ENCODE data around the gene SALL1.
A peak's percentile ranks its signal among the peaks of the same experiment; 100 is the strongest.

The SALL1 gene

DNA sequence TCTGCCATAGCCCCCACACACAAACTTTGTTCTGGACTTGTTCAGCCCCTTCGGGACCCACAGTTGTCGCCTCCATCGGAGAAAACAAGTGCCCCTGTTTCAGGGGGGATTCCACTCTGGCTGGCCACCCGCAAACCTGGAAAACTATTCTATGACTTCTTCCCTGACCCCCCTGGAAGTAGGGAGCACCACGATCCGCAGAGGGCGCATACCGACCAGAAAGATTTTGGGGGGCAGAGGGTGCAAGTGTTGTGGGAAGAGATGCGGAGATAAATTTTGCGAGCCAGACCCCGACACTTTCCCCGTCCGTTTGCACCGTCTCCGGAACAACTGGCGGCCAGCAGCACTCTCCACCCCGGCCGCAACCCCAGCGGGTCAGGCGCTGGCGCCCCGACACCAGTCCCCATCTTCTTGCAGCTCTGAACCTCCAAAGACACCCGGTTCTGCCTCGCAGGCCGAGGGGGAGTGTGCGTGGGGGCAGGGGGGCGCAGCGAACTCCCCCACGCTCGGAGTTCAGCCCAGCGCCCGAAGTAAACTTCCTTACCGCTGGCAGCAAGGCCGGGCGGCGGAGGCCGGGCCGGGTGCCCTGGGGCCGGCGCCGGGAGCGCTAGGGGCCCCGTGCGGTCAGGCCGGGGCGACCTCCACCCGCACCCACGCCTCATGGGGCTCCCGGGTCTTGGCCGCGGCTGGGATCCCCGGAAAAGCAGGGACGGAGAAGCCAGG lies 744 bp downstream of the SALL1 start:
- H3K27ac ChIP-seq (ENCODE audit: low read length), result no peak overlapping the region
- peaks cover 0 to 3% of the 10 kb centered on the region in 2 donors for H3K9me3 ChIP-seq (ENCODE audit: control insufficient read depth in 2 of 2, low read length in 2 of 2)
- H3K27me3 ChIP-seq (ENCODE audit: control insufficient read depth in 1 of 2, insufficient read depth in 2 of 2, low read length in 2 of 2), result peaks cover 38 to 76% of the 10 kb centered on the region in 2 donors
- no peaks in the 10 kb centered on the region for H3K36me3 ChIP-seq (ENCODE audit: control insufficient read depth in 2 of 2, insufficient read depth in 2 of 2, low read length in 2 of 2)
- peaks cover 30% of the 10 kb centered on the region for H3K4me1 ChIP-seq (ENCODE audit: control insufficient read depth, insufficient read depth, low read length)
- no peak overlapping the region for H3K9ac ChIP-seq (ENCODE audit: low read length in 2 of 2)
- peak overlapping the region in 1 of 2 donors; percentile 58 for H3K4me3 ChIP-seq (ENCODE audit: low read length in 2 of 2)

GRCh38 chr16:51149721-51150164 lies 1.3 kb downstream of the SALL1 start:
- no peak overlapping the region for H3K4me3 ChIP-seq (ENCODE audit: low read length in 2 of 2)
- peaks cover 24% of the 10 kb centered on the region for H3K4me1 ChIP-seq (ENCODE audit: control insufficient read depth, insufficient read depth, low read length)
- peaks cover 32 to 70% of the 10 kb centered on the region in 2 donors for H3K27me3 ChIP-seq (ENCODE audit: control insufficient read depth in 1 of 2, insufficient read depth in 2 of 2, low read length in 2 of 2)
- no peak overlapping the region for H3K9ac ChIP-seq (ENCODE audit: low read length in 2 of 2)
- no peaks in the 10 kb centered on the region for H3K36me3 ChIP-seq (ENCODE audit: control insufficient read depth in 2 of 2, insufficient read depth in 2 of 2, low read length in 2 of 2)
- H3K27ac ChIP-seq (ENCODE audit: low read length), result no peak overlapping the region
- peaks cover 0 to 3% of the 10 kb centered on the region in 2 donors for H3K9me3 ChIP-seq (ENCODE audit: control insufficient read depth in 2 of 2, low read length in 2 of 2)

- no peak overlapping the region for H3K4me3 ChIP-seq (ENCODE audit: low read length in 2 of 2)
- no peak overlapping the region for H3K9ac ChIP-seq (ENCODE audit: low read length in 2 of 2)
- H3K36me3 ChIP-seq (ENCODE audit: control insufficient read depth in 2 of 2, insufficient read depth in 2 of 2, low read length in 2 of 2), result no peaks in the 10 kb centered on the region
- peaks cover 30 to 65% of the 10 kb centered on the region in 2 donors for H3K27me3 ChIP-seq (ENCODE audit: control insufficient read depth in 1 of 2, insufficient read depth in 2 of 2, low read length in 2 of 2)
- peaks cover 22% of the 10 kb centered on the region for H3K4me1 ChIP-seq (ENCODE audit: control insufficient read depth, insufficient read depth, low read length)
- H3K27ac ChIP-seq (ENCODE audit: low read length), result no peak overlapping the region
- H3K9me3 ChIP-seq (ENCODE audit: control insufficient read depth in 2 of 2, low read length in 2 of 2), result peaks cover 0 to 3% of the 10 kb centered on the region in 2 donors
Observed at GRCh38 chr16:51149251-51149661, 1.8 kb downstream of the SALL1 start.

GRCh38 chr16:51148678-51149228 lies 2.3 kb downstream of the SALL1 start:
- no peak overlapping the region for H3K4me3 ChIP-seq (ENCODE audit: low read length in 2 of 2)
- H3K27ac ChIP-seq (ENCODE audit: low read length), result no peak overlapping the region
- H3K27me3 ChIP-seq (ENCODE audit: control insufficient read depth in 1 of 2, insufficient read depth in 2 of 2, low read length in 2 of 2), result peaks cover 27 to 61% of the 10 kb centered on the region in 2 donors
- H3K36me3 ChIP-seq (ENCODE audit: control insufficient read depth in 2 of 2, insufficient read depth in 2 of 2, low read length in 2 of 2), result no peaks in the 10 kb centered on the region
- H3K9ac ChIP-seq (ENCODE audit: low read length in 2 of 2), result no peak overlapping the region
- H3K4me1 ChIP-seq (ENCODE audit: control insufficient read depth, insufficient read depth, low read length), result peaks cover 22% of the 10 kb centered on the region
- H3K9me3 ChIP-seq (ENCODE audit: control insufficient read depth in 2 of 2, low read length in 2 of 2), result peaks cover 0 to 1% of the 10 kb centered on the region in 2 donors

DNA sequence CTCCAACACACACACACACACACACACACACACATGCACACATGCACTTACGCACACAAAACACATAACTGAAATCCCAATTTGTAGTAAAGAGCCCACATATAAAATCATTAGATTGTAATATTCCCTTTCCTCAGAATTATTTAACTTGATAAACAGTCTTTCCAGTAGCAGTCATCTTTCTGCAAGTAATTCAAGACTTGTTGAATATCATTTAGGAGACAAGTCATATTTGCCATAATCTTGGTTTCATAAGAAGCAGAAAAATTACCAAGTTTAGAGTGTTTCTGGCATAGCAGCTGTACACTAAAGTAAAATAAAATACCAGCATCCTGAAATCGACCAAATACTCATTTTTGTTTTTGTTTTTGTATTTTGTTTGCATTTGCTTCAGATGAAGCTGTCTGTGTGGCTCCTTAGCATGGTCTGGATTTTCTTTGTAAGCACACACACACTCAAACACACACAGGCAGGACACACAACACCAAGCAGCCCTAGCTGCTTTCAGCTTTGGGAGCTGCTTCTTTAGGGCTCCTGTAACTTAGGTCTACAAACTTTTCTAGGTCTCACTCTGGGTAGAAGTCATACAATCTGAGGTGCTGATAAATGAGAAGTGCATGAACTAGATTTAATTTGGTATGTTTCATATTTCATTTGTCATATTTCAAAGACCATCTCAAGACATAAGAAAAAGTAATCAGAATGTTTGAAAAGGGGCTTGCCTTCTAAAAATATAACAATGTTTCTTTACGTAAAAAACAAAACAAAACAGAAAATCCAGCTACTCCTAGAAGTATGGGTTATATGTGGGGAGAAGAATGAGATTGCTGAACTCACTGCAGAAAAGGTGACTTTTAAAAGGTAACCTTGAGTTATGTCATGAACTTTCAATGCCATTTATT lies 3.0 kb downstream of the SALL1 start:
- Histone ChIP-seq H3K36me3 (ENCODE audit: control insufficient read depth in 2 of 2, insufficient read depth in 2 of 2, low read length in 2 of 2) (no peaks in the 10 kb centered on the region), H3K9me3 (ENCODE audit: control insufficient read depth in 2 of 2, low read length in 2 of 2) (no peaks in the 10 kb centered on the region), H3K9ac (ENCODE audit: low read length in 2 of 2) (no peak overlapping the region), H3K27ac (ENCODE audit: low read length) (no peak overlapping the region), H3K4me3 (ENCODE audit: low read length in 2 of 2) (no peak overlapping the region), H3K27me3 (ENCODE audit: control insufficient read depth in 1 of 2, insufficient read depth in 2 of 2, low read length in 2 of 2) (peaks cover 20 to 53% of the 10 kb centered on the region in 2 donors), H3K4me1 (ENCODE audit: control insufficient read depth, insufficient read depth, low read length) (peaks cover 21% of the 10 kb centered on the region)

DNA sequence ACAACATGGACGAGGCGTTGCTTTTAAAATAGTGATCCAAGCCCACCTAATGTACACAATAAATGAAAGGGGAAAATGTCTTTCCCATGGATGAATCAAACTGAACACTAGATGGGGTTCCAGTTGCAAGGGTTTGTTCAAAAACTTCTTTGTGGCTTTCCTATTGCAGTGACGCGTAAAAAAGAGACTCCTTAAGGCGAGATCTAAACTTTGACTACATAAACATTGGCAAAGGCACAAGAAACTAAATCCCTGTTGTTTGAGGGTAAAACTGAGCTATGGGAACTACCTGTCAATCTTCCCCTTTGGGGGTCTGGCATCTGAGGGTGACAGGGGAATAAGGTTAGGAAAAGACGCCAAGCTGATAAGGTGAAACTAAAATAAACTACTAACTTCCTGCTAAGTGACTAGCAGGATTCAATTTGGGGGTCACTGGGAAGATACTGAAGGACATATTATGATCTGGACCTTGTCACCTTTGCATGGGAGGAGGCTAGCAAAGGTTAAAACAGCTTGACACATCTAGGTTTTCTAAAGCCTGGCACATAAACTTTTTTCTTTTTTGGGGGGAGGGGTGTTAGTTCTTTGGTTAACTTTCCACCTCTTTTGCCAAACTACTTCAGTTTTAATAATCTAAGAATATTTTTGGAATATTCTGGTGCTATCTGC lies 4.7 kb downstream of the SALL1 start:
- H3K36me3 ChIP-seq (ENCODE audit: control insufficient read depth in 2 of 2, insufficient read depth in 2 of 2, low read length in 2 of 2), result no peaks in the 10 kb centered on the region
- H3K27me3 ChIP-seq (ENCODE audit: control insufficient read depth in 1 of 2, insufficient read depth in 2 of 2, low read length in 2 of 2), result peaks cover 14 to 37% of the 10 kb centered on the region in 2 donors
- H3K9ac ChIP-seq (ENCODE audit: low read length in 2 of 2), result no peak overlapping the region
- no peaks in the 10 kb centered on the region for H3K9me3 ChIP-seq (ENCODE audit: control insufficient read depth in 2 of 2, low read length in 2 of 2)
- H3K4me1 ChIP-seq (ENCODE audit: control insufficient read depth, insufficient read depth, low read length), result peaks cover 10% of the 10 kb centered on the region
- no peak overlapping the region for H3K27ac ChIP-seq (ENCODE audit: low read length)
- no peak overlapping the region for H3K4me3 ChIP-seq (ENCODE audit: low read length in 2 of 2)

DNA sequence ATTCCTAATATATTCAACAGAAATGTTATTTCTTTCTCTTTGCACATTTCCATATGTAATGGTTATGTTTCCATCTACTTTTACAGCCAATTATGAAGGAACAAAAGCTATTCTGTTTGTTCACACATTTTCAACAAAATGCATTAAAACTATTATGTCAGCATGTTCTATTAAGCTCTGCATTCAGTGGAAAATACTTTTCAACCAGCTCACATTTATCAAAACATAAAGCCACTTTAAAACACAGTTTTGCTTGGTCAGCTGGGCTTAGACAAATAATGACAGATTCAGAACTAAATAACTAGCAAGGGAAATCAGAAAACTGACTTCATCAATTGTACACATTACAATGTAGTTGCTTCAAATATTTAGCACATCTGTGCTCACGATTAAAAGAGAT lies 6.9 kb downstream of the SALL1 start:
- H3K27ac ChIP-seq (ENCODE audit: low read length), result no peak overlapping the region
- peaks cover 0 to 4% of the 10 kb centered on the region in 2 donors for H3K9me3 ChIP-seq (ENCODE audit: control insufficient read depth in 2 of 2, low read length in 2 of 2)
- H3K9ac ChIP-seq (ENCODE audit: low read length in 2 of 2), result no peak overlapping the region
- no peak overlapping the region for H3K4me3 ChIP-seq (ENCODE audit: low read length in 2 of 2)
- peaks cover 17 to 19% of the 10 kb centered on the region in 2 donors for H3K27me3 ChIP-seq (ENCODE audit: control insufficient read depth in 1 of 2, insufficient read depth in 2 of 2, low read length in 2 of 2)
- no peaks in the 10 kb centered on the region for H3K36me3 ChIP-seq (ENCODE audit: control insufficient read depth in 2 of 2, insufficient read depth in 2 of 2, low read length in 2 of 2)
- H3K4me1 ChIP-seq (ENCODE audit: control insufficient read depth, insufficient read depth, low read length), result no peaks in the 10 kb centered on the region

- Histone ChIP-seq H3K27me3 (ENCODE audit: control insufficient read depth in 1 of 2, insufficient read depth in 2 of 2, low read length in 2 of 2) (peaks cover 10 to 19% of the 10 kb centered on the region in 2 donors), H3K9me3 (ENCODE audit: control insufficient read depth in 2 of 2, low read length in 2 of 2) (peaks cover 0 to 8% of the 10 kb centered on the region in 2 donors), H3K4me3 (ENCODE audit: low read length in 2 of 2) (no peak overlapping the region), H3K27ac (ENCODE audit: low read length) (no peak overlapping the region), H3K36me3 (ENCODE audit: control insufficient read depth in 2 of 2, insufficient read depth in 2 of 2, low read length in 2 of 2) (no peaks in the 10 kb centered on the region), H3K9ac (ENCODE audit: low read length in 2 of 2) (no peak overlapping the region), H3K4me1 (ENCODE audit: control insufficient read depth, insufficient read depth, low read length) (no peaks in the 10 kb centered on the region)
Observed at GRCh38 chr16:51143196-51143977, 7.7 kb downstream of the SALL1 start.

- Histone ChIP-seq H3K9ac (ENCODE audit: low read length in 2 of 2) (no peak overlapping the region), H3K4me1 (ENCODE audit: control insufficient read depth, insufficient read depth, low read length) (no peaks in the 10 kb centered on the region), H3K4me3 (ENCODE audit: low read length in 2 of 2) (no peak overlapping the region), H3K36me3 (ENCODE audit: control insufficient read depth in 2 of 2, insufficient read depth in 2 of 2, low read length in 2 of 2) (no peaks in the 10 kb centered on the region), H3K27ac (ENCODE audit: low read length) (no peak overlapping the region), H3K27me3 (ENCODE audit: control insufficient read depth in 1 of 2, insufficient read depth in 2 of 2, low read length in 2 of 2) (peaks cover 17% of the 10 kb centered on the region in 2 donors), H3K9me3 (ENCODE audit: control insufficient read depth in 2 of 2, low read length in 2 of 2) (peaks cover 0 to 9% of the 10 kb centered on the region in 2 donors)
Observed at GRCh38 chr16:51141541-51141940, 9.5 kb downstream of the SALL1 start.

Measured in stomach smooth muscle (tissue), 2 donors.